H9 (cell line): ENCODE measurements around the gene TRHDE. TPM values are rescaled to one million over a fixed set of nuclear protein-coding genes. Genes with fewer than 3 reads are reported as not detected.
A peak's percentile ranks its signal among the peaks of the same experiment; 100 is the strongest.

Experiments used
- DNase-seq: peaks from one replicate; pipeline ENCODE4 v3.0.0-alpha.2; 2017
- H2AFZ ChIP-seq: one replicate; pipeline ENCODE4 v1.6.1; 2013; ENCODE audit warnings: mild to moderate bottlenecking, low read length, control low read depth, moderate library complexity
- H2AK5ac ChIP-seq: 2 replicates; pipeline ENCODE4 v1.6.1; 2013; ENCODE audit warnings: low read length, control low read depth, mixed read lengths; ENCODE audit not compliant: insufficient read length
- H2BK120ac ChIP-seq: one replicate; pipeline ENCODE4 v1.6.1; 2013; ENCODE audit warnings: low read depth, mild to moderate bottlenecking, low read length, control low read depth, inconsistent platforms; ENCODE audit not compliant: poor library complexity, severe bottlenecking
- H2BK12ac ChIP-seq: 2 replicates; pipeline ENCODE4 v1.6.1; 2013; ENCODE audit warnings: low read length, control low read depth, mixed read lengths, low read depth; ENCODE audit not compliant: insufficient read length
- H2BK15ac ChIP-seq: 2 replicates; pipeline ENCODE4 v1.6.1; 2013; ENCODE audit warnings: low read depth, low read length, control low read depth
- H2BK20ac ChIP-seq: one replicate; pipeline ENCODE4 v1.6.1; 2013; ENCODE audit warnings: low read depth, mild to moderate bottlenecking, low read length, control low read depth, inconsistent platforms; ENCODE audit not compliant: poor library complexity, severe bottlenecking
- H2BK5ac ChIP-seq: 2 replicates; pipeline ENCODE4 v1.6.1; 2013; ENCODE audit warnings: low read length, control low read depth, mixed read lengths; ENCODE audit not compliant: insufficient read length
- H3K14ac ChIP-seq: 2 replicates; pipeline ENCODE4 v1.6.1; 2013; ENCODE audit warnings: low read length, control low read depth; ENCODE audit not compliant: insufficient read depth
- H3K18ac ChIP-seq: 2 replicates; pipeline ENCODE4 v1.6.1; 2013; ENCODE audit warnings: low read depth, mild to moderate bottlenecking, mixed read lengths, low read length, control low read depth; ENCODE audit not compliant: insufficient read length
- H3K23ac ChIP-seq: 2 replicates; pipeline ENCODE4 v1.6.1; 2013; ENCODE audit warnings: low read length, control low read depth, mixed read lengths, low read depth; ENCODE audit not compliant: insufficient read length
- H3K23me2 ChIP-seq: 2 replicates; pipeline ENCODE4 v1.6.1; 2013; ENCODE audit warnings: low read depth, mild to moderate bottlenecking, mixed read lengths, low read length, control low read depth; ENCODE audit not compliant: insufficient read length, poor library complexity, severe bottlenecking
- H3K27ac ChIP-seq: 2 replicates; pipeline ENCODE4 v1.5.1; 2013; ENCODE audit warnings: low read length, control low read depth, mixed read lengths, low read depth; ENCODE audit not compliant: insufficient read length
- H3K27me3 ChIP-seq: 2 replicates; pipeline ENCODE4 v1.6.1; 2013; ENCODE audit warnings: low read length, control low read depth, inconsistent platforms; ENCODE audit not compliant: insufficient read depth
- H3K4ac ChIP-seq: 2 replicates; pipeline ENCODE4 v1.6.1; 2013; ENCODE audit warnings: low read depth, mild to moderate bottlenecking, control low read depth, inconsistent platforms, low read length, moderate library complexity
- H3K4me1 ChIP-seq: 2 replicates; pipeline ENCODE4 v1.6.1; 2013; ENCODE audit warnings: low read length, control low read depth, inconsistent platforms; ENCODE audit not compliant: insufficient read depth
- H3K4me2 ChIP-seq: 2 replicates; pipeline ENCODE4 v1.6.1; 2013; ENCODE audit warnings: low read length, control low read depth, mixed read lengths; ENCODE audit not compliant: insufficient read length, insufficient read depth
- H3K56ac ChIP-seq: 2 replicates; pipeline ENCODE4 v1.6.1; 2013; ENCODE audit warnings: low read depth, mild to moderate bottlenecking, mixed read lengths, low read length, control low read depth; ENCODE audit not compliant: insufficient read length
- H3K79me1 ChIP-seq: 2 replicates; pipeline ENCODE4 v1.6.1; 2013; ENCODE audit warnings: low read depth, mild to moderate bottlenecking, moderate library complexity, low read length, control low read depth, inconsistent platforms; ENCODE audit not compliant: insufficient read depth, poor library complexity, severe bottlenecking
- H3K79me2 ChIP-seq: 2 replicates; pipeline ENCODE4 v1.6.1; 2013; ENCODE audit warnings: low read length, control low read depth, inconsistent platforms; ENCODE audit not compliant: insufficient read depth
- H3K9ac ChIP-seq: 2 replicates; pipeline ENCODE4 v1.6.1; 2013; ENCODE audit warnings: low read length, control low read depth, mixed read lengths; ENCODE audit not compliant: insufficient read length; ENCODE audit errors: extremely low read depth
- H3K9me3 ChIP-seq: one replicate; pipeline ENCODE4 v1.6.1; 2013; ENCODE audit warnings: low read depth, low read length, inconsistent platforms; ENCODE audit not compliant: control insufficient read depth
- H3T11ph ChIP-seq: one replicate; pipeline ENCODE4 v1.6.1; 2013; ENCODE audit warnings: mild to moderate bottlenecking, low read length, control low read depth, inconsistent platforms
- H4K20me1 ChIP-seq: one replicate; pipeline ENCODE4 v1.6.1; 2013; ENCODE audit not compliant: control insufficient read depth, insufficient read length, insufficient read depth
- H4K5ac ChIP-seq: 2 replicates; pipeline ENCODE4 v1.6.1; 2013; ENCODE audit warnings: low read depth, mild to moderate bottlenecking, mixed read lengths, low read length, control low read depth; ENCODE audit not compliant: insufficient read length
- H4K8ac ChIP-seq: replicated peaks from 2 replicates; pipeline ENCODE4 v1.6.1; 2013; ENCODE audit warnings: low read length, control low read depth, mixed read lengths, low read depth; ENCODE audit not compliant: insufficient read length
- H4K91ac ChIP-seq: 2 replicates; pipeline ENCODE4 v1.6.1; 2013; ENCODE audit warnings: low read depth, mild to moderate bottlenecking, moderate library complexity, mixed read lengths, low read length, control low read depth; ENCODE audit not compliant: insufficient read length
- H3K27ac Mint-ChIP-seq, 3 experiments: 2 replicates in 2 of 3; 3 replicates in 1 of 3; pipeline ENCODE4 v1.8.0; 2020 to 2021; ENCODE audit warnings: mixed read lengths in 3 of 3, mild to moderate bottlenecking in 1 of 3, moderate library complexity in 1 of 3
- H3K27me3 Mint-ChIP-seq: 2 replicates; pipeline ENCODE4 v1.8.0; 2021; ENCODE audit warnings: low read depth, mild to moderate bottlenecking, moderate library complexity, mixed read lengths
- H3K36me3 Mint-ChIP-seq, 3 experiments: 2 replicates in 2 of 3; 3 replicates in 1 of 3; pipeline ENCODE4 v1.8.0; 2020 to 2021; ENCODE audit warnings: low read depth in 3 of 3, mixed read lengths in 3 of 3; ENCODE audit not compliant: insufficient read depth in 1 of 3
- H3K4me1 Mint-ChIP-seq, 2 experiments: 2 replicates each; pipeline ENCODE4 v1.8.0; 2020; ENCODE audit warnings: mixed read lengths in 2 of 2
- H3K4me3 Mint-ChIP-seq, 2 experiments: 2 replicates in 1 of 2; 3 replicates in 1 of 2; pipeline ENCODE4 v1.8.0; 2020 to 2021; ENCODE audit warnings: mild to moderate bottlenecking in 2 of 2, mixed read lengths in 2 of 2, moderate library complexity in 1 of 2
- H3K9me3 Mint-ChIP-seq, 2 experiments: 2 replicates in 1 of 2; 3 replicates in 1 of 2; pipeline ENCODE4 v1.8.0; 2020; ENCODE audit warnings: mild to moderate bottlenecking in 2 of 2, mixed read lengths in 2 of 2, moderate library complexity in 1 of 2
- WGBS: extraction: QIAGEN DNeasy Blood & Tissue Kit; methylation state at CpG from one replicate; pipeline ENCODE4 v1.1.7; 2013; ENCODE audit warnings: missing lambda C conversion rate, low lambda C conversion rate, mixed read lengths; ENCODE audit not compliant: insufficient read length; ENCODE audit errors: extremely low coverage; 5-methylcytosine and 5-hydroxymethylcytosine counted together
- total RNA-seq: library from RNA; stranded (reverse); gene quantifications from 2 replicates; pipeline ENCODE4 v1.2.1, GENCODE V29; 2021
- TF ChIP-seq, protein P1 (sequence below): fragments of 200-600 bp; sonication (generic); conservative IDR thresholded peaks from 3 replicates; pipeline ENCODE4 v1.8.0; 2021; ENCODE audit warnings: antibody characterized with exemption, mild to moderate bottlenecking

Gene TRHDE
- total RNA-seq, 1 experiment from 2014 or later, result 1.0 TPM

DNA sequence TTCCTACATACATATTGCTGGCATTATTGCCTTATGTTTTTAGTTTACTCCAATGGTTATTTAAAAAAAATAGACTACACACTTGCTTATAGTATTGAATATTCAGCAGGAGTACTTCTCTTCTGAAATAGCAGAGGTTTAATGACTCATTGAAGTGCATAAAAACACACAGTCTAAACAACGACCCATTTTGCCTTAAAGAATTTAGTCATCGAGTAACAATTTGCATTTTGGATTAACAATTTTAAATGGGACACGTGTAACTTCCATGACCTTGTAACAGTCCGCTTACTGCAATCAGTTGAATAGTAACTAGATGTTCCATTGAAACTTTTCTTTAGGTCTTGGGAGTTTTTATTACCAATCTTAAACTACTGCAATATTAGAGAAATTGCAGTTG lies 9.0 kb downstream of the TRHDE start:
- H3K27me3 ChIP-seq, result no peaks in the 10 kb centered on the region
- no peaks in the 10 kb centered on the region for H3K23me2 ChIP-seq
- no peak overlapping the region for H3K4ac ChIP-seq
- H4K5ac ChIP-seq, result no peak overlapping the region
- no peak overlapping the region for H3T11ph ChIP-seq
- H2BK120ac ChIP-seq, result no peak overlapping the region
- no peaks in the 10 kb centered on the region for H3K36me3 Mint-ChIP-seq
- H3K27me3 Mint-ChIP-seq, result peaks cover 7% of the 10 kb centered on the region
- no CpG with 5 or more reads among the region's 4 CpGs for WGBS
- no peak overlapping the region for H3K14ac ChIP-seq
- no peak overlapping the region for H2BK5ac ChIP-seq
- no peak overlapping the region for H2BK20ac ChIP-seq
- no peak overlapping the region for H2AK5ac ChIP-seq
- no peak overlapping the region for H4K91ac ChIP-seq
- peaks cover 17 to 18% of the 10 kb centered on the region in 2 experiments for H3K4me1 Mint-ChIP-seq
- no peak overlapping the region for H3K56ac ChIP-seq
- no peak overlapping the region for H3K27ac Mint-ChIP-seq
- no peak overlapping the region for H4K8ac ChIP-seq
- no peaks in the 10 kb centered on the region for H3K9me3 ChIP-seq
- no peaks in the 10 kb centered on the region; the same call in 1 of the 2 replicates for H3K4me1 ChIP-seq
- H3K9ac ChIP-seq, result no peak overlapping the region
- H4K20me1 ChIP-seq, result no peaks in the 10 kb centered on the region
- TF ChIP-seq, protein P1, sequence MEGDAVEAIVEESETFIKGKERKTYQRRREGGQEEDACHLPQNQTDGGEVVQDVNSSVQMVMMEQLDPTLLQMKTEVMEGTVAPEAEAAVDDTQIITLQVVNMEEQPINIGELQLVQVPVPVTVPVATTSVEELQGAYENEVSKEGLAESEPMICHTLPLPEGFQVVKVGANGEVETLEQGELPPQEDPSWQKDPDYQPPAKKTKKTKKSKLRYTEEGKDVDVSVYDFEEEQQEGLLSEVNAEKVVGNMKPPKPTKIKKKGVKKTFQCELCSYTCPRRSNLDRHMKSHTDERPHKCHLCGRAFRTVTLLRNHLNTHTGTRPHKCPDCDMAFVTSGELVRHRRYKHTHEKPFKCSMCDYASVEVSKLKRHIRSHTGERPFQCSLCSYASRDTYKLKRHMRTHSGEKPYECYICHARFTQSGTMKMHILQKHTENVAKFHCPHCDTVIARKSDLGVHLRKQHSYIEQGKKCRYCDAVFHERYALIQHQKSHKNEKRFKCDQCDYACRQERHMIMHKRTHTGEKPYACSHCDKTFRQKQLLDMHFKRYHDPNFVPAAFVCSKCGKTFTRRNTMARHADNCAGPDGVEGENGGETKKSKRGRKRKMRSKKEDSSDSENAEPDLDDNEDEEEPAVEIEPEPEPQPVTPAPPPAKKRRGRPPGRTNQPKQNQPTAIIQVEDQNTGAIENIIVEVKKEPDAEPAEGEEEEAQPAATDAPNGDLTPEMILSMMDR, result no peak
- H3K23ac ChIP-seq, result no peak overlapping the region
- no peaks in the 10 kb centered on the region for H3K79me2 ChIP-seq
- H3K4me3 Mint-ChIP-seq, result no peak overlapping the region
- H3K4me2 ChIP-seq, result peak overlapping the region; percentile 34
- no peak for DNase-seq
- no peaks in the 10 kb centered on the region; a peak in 1 of 5 replicates for H3K9me3 Mint-ChIP-seq
- H2BK12ac ChIP-seq, result no peak overlapping the region
- no peaks in the 10 kb centered on the region for H3K79me1 ChIP-seq
- H3K18ac ChIP-seq, result no peak overlapping the region
- H3K27ac ChIP-seq, result no peak overlapping the region
- no peak overlapping the region for H2BK15ac ChIP-seq
- no peak overlapping the region for H2AFZ ChIP-seq
